Keratinocyte (primary cell): ENCODE data around the gene ATP6V1C2. TPM values are rescaled to one million over a fixed set of nuclear protein-coding genes. Genes with fewer than 3 reads are reported as not detected.

Source experiments
- DNase-seq: peaks from one replicate; pipeline ENCODE4 v3.0.0-alpha.2; 2011; ENCODE audit warnings: low read depth, missing footprints, low spot score
- FAIRE-seq: peaks from 2 replicates; lab custom pipeline; 2011; peaks lifted over from hg19 to GRCh38; lab: Jason Lieb, UNC
- H2AFZ ChIP-seq: 2 replicates; pipeline ENCODE4 v1.6.0; 2012; ENCODE audit warnings: low read length, control low read depth, inconsistent platforms; ENCODE audit not compliant: control insufficient read depth
- H3K27ac ChIP-seq: 2 replicates; pipeline ENCODE4 v1.5.1; 2011; ENCODE audit warnings: low read length; ENCODE audit not compliant: control insufficient read depth, insufficient read depth
- H3K27me3 ChIP-seq: 3 replicates; pipeline ENCODE4 v1.6.0; 2011; ENCODE audit warnings: low read length; ENCODE audit not compliant: control insufficient read depth, insufficient read depth; ENCODE audit errors: extremely low read depth
- H3K36me3 ChIP-seq, 2 experiments: 2 replicates in 1 of 2; 3 replicates in 1 of 2; pipeline ENCODE4 v1.5.1; 2011; ENCODE audit warnings: low read length in 2 of 2, mild to moderate bottlenecking in 1 of 2; ENCODE audit not compliant: control insufficient read depth in 2 of 2, insufficient read depth in 2 of 2; ENCODE audit errors: extremely low read depth in 1 of 2
- H3K4me1 ChIP-seq: 3 replicates; pipeline ENCODE4 v1.5.1; 2011; ENCODE audit warnings: low read length; ENCODE audit not compliant: control insufficient read depth, insufficient read depth; ENCODE audit errors: extremely low read depth
- H3K4me2 ChIP-seq: 3 replicates; pipeline ENCODE4 v1.6.0; 2011; ENCODE audit warnings: low read depth, low read length; ENCODE audit not compliant: control insufficient read depth, insufficient read depth; ENCODE audit errors: extremely low read depth
- H3K4me3 ChIP-seq, 3 experiments: fragments of 200-600 bp in 1 of 3; sonication (generic) in 1 of 3; 2 replicates in 2 of 3; 3 replicates in 1 of 3; pipeline ENCODE4 v1.5.1; 2011 to 2016; ENCODE audit warnings: low read length in 3 of 3, mild to moderate bottlenecking in 3 of 3, control low read depth in 2 of 3, inconsistent platforms in 1 of 3, low read depth in 1 of 3, mixed read lengths in 1 of 3, mixed run types in 1 of 3, moderate library complexity in 1 of 3; ENCODE audit not compliant: control insufficient read depth in 2 of 3, insufficient read depth in 2 of 3; ENCODE audit errors: extremely low read depth in 1 of 3
- H3K79me2 ChIP-seq: 2 replicates; pipeline ENCODE4 v1.6.0; 2012; ENCODE audit warnings: low read length; ENCODE audit not compliant: control insufficient read depth, insufficient read depth
- H3K9ac ChIP-seq: 3 replicates; pipeline ENCODE4 v1.6.0; 2011; ENCODE audit warnings: low read length; ENCODE audit not compliant: control insufficient read depth, insufficient read depth; ENCODE audit errors: extremely low read depth
- H3K9me1 ChIP-seq: 3 replicates; pipeline ENCODE4 v1.6.0; 2011; ENCODE audit warnings: low read length; ENCODE audit not compliant: control insufficient read depth, insufficient read depth; ENCODE audit errors: extremely low read depth
- H3K9me3 ChIP-seq: 2 replicates; pipeline ENCODE4 v1.5.1; 2012; ENCODE audit warnings: low read depth, low read length; ENCODE audit not compliant: control insufficient read depth
- H4K20me1 ChIP-seq: 3 replicates; pipeline ENCODE4 v1.6.0; 2011; ENCODE audit warnings: low read length; ENCODE audit not compliant: control insufficient read depth, insufficient read depth; ENCODE audit errors: extremely low read depth
- EZH2 ChIP-seq: IDR thresholded peaks from one replicate; pipeline ENCODE4 v1.6.1; 2012; ENCODE audit warnings: inconsistent platforms, mild to moderate bottlenecking, low read length, moderate library complexity
- dilution Hi-C: fragments of 300-500 bp; cut with MboI; formaldehyde crosslinking; loops from one replicate; pipeline ENCODE4 v1.7.0; 2020; ENCODE audit warnings: low sequenced_read_pairs; ENCODE audit not compliant: extremely low pct_ligation_motif_present
- polyA plus RNA-seq, 5 experiments: library from polyadenylated mRNA; depleted of rRNA in 3 of 5; stranded (reverse) in 3 of 5; stranded (forward) in 1 of 5; unstranded in 1 of 5; fragments of >200 nt; gene quantifications; 1 replicate in 1 of 5; 2 replicates in 3 of 5; 3 replicates in 1 of 5; pipeline versions ENCODE4 v1.2.1 to v1.2.3, GENCODE V29; 2011 to 2012; ENCODE audit warnings: missing spikeins in 2 of 5, low read depth in 1 of 5, low replicate concordance in 1 of 5
- TF ChIP-seq, protein P1 (sequence below), 3 experiments: IDR thresholded peaks in 1 of 3; conservative IDR thresholded peaks in 1 of 3; optimal IDR thresholded peaks in 1 of 3; 2 replicates in 2 of 3; 3 replicates in 1 of 3; pipeline versions ENCODE3 to v1.5.1; 2011; ENCODE audit warnings: low read length in 3 of 3, mild to moderate bottlenecking in 3 of 3, moderate library complexity in 2 of 3, control low read depth in 1 of 3, inconsistent platforms in 1 of 3; ENCODE audit not compliant: insufficient read depth in 2 of 3; ENCODE audit errors: extremely low read depth in 1 of 3

ATP6V1C2 gene
- polyA plus RNA-seq, 1 donor (not counting 4 experiments of a cell fraction or from before 2014, with no cell fraction given) = 0.55 TPM

DNA sequence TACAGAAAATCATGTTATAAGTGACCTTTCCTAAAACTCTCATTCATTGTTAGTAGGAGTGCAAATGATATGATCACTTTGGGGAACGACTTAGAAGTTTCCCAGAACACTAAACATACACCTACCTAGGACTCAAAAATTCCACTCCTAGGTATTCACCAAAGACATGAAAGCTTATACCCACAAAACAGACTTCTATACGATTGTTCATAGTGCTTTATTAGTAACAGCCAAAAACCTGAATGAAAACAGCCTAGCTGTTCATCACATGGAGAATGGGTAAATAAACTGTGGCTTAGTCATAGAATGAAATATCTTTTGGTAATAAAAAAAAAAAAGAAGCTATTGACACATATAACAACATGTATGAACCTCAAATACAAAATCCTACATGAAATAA, 40.5 kb upstream of the ATP6V1C2 start:
- TF ChIP-seq EZH2 = no peak
- TF ChIP-seq, protein P1, sequence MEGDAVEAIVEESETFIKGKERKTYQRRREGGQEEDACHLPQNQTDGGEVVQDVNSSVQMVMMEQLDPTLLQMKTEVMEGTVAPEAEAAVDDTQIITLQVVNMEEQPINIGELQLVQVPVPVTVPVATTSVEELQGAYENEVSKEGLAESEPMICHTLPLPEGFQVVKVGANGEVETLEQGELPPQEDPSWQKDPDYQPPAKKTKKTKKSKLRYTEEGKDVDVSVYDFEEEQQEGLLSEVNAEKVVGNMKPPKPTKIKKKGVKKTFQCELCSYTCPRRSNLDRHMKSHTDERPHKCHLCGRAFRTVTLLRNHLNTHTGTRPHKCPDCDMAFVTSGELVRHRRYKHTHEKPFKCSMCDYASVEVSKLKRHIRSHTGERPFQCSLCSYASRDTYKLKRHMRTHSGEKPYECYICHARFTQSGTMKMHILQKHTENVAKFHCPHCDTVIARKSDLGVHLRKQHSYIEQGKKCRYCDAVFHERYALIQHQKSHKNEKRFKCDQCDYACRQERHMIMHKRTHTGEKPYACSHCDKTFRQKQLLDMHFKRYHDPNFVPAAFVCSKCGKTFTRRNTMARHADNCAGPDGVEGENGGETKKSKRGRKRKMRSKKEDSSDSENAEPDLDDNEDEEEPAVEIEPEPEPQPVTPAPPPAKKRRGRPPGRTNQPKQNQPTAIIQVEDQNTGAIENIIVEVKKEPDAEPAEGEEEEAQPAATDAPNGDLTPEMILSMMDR (optimal IDR thresholded peaks at IDR 0.05 in 1 of 3, IDR thresholded peaks at IDR 0.05 in 1 of 3, conservative IDR thresholded peaks at IDR 0.05 in 1 of 3; ENCODE audit: extremely low read depth in 1 of 3, insufficient read depth in 2 of 3, low read length in 3 of 3) = no peak
- Histone ChIP-seq H4K20me1 (peaks cover 2% of the 10 kb centered on the region), H2AFZ (no peak overlapping the region), H3K27me3 (no peaks in the 10 kb centered on the region), H3K4me1 (no peaks in the 10 kb centered on the region), H3K9me3 (no peaks in the 10 kb centered on the region), H3K4me3 (no peak overlapping the region), H3K36me3 (peaks cover 6 to 21% of the 10 kb centered on the region in 2 experiments), H3K4me2 (no peak overlapping the region), H3K79me2 (peaks cover 29% of the 10 kb centered on the region), H3K9ac (no peak overlapping the region), H3K27ac (no peak overlapping the region), H3K9me1 (no peaks in the 10 kb centered on the region)
- DNase-seq (no peak), FAIRE-seq (no peak)
- dilution Hi-C loops = no loop called here

DNA sequence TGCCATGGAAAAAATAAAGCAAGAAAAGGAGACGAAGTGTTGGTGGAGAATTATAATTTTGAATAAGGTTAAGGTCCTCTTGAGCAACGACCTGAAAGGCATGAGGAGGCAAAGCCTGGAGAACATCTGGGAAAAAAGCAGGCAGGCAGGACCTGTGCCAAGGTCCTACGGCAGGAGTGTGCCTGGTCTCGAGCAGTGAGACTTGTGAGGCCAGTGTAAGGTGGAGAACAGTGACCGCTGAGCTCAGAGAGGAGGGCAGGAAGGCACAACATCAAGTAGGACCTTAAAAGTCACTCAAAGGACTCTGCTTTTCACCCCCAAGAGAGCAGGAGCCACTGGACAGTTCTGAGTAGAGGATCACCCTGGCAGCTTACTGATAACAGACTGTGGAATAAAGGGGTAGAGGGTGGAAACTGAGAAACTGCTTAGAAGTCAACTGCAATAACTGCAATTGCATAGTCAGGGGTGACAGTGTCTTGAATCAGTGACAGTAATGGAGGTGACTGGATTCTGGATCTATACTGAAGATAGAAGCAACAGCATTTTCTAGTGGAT, 35.2 kb upstream of the ATP6V1C2 start:
- no peak for TF ChIP-seq EZH2
- TF ChIP-seq, protein P1 (optimal IDR thresholded peaks at IDR 0.05 in 1 of 3, IDR thresholded peaks at IDR 0.05 in 1 of 3, conservative IDR thresholded peaks at IDR 0.05 in 1 of 3; ENCODE audit: extremely low read depth in 1 of 3, insufficient read depth in 2 of 3, low read length in 3 of 3) = no peak
- H3K79me2 ChIP-seq = peaks cover 64% of the 10 kb centered on the region
- H4K20me1 ChIP-seq = peaks cover 2% of the 10 kb centered on the region

More for the DNA sequence above, 35.2 kb upstream of the ATP6V1C2 start:
- Histone ChIP-seq H3K4me1 (peaks cover 14% of the 10 kb centered on the region), H3K4me3 (no peak overlapping the region), H3K36me3 (peaks cover 9 to 13% of the 10 kb centered on the region in 2 experiments), H3K27ac (no peak overlapping the region), H3K9me1 (no peaks in the 10 kb centered on the region), H3K27me3 (no peaks in the 10 kb centered on the region), H2AFZ (no peak overlapping the region), H3K9me3 (no peaks in the 10 kb centered on the region), H3K9ac (no peak overlapping the region), H3K4me2 (no peak overlapping the region)
- no peak for DNase-seq
- dilution Hi-C loops = no loop called here
- no peak for FAIRE-seq
